ENCODE data around the gene NFIA.

The NFIA gene

GRCh38 chr1:61081144-61081685 is 1.1 kb upstream of the NFIA start:
- no peak for TF ChIP-seq CTCF (IDR thresholded peaks at IDR 0.05; ENCODE audit: unreplicated experiment in 3 of 3)
- H3K27ac Mint-ChIP-seq: peak overlapping the region; percentile 88 to 97 (median 96)
- H3K36me3 Mint-ChIP-seq (ENCODE audit: low read depth): peaks cover 3% of the 10 kb centered on the region
- H3K27me3 Mint-ChIP-seq (ENCODE audit: low read depth): peaks cover 29% of the 10 kb centered on the region
- H3K4me3 Mint-ChIP-seq: peak overlapping the region; percentile 87 to 98 (median 97)
- no peaks in the 10 kb centered on the region for H3K9me3 Mint-ChIP-seq
- peaks cover 63% of the 10 kb centered on the region for H3K4me1 Mint-ChIP-seq

- peaks cover 3% of the 10 kb centered on the region for H3K36me3 Mint-ChIP-seq (ENCODE audit: low read depth)
- peaks cover 63% of the 10 kb centered on the region for H3K4me1 Mint-ChIP-seq
- no peaks in the 10 kb centered on the region for H3K9me3 Mint-ChIP-seq
- H3K27me3 Mint-ChIP-seq (ENCODE audit: low read depth): peaks cover 32% of the 10 kb centered on the region
- peak overlapping the region; percentile 87 to 98 (median 97) for H3K4me3 Mint-ChIP-seq
- H3K27ac Mint-ChIP-seq: peak overlapping the region; percentile 88 to 97 (median 96)
- no peak for TF ChIP-seq CTCF (IDR thresholded peaks at IDR 0.05; ENCODE audit: unreplicated experiment in 3 of 3)
These were observed 563 bp upstream of the NFIA start for GRCh38 chr1:61081686-61082310.

- peaks cover 72% of the 10 kb centered on the region for H3K4me1 Mint-ChIP-seq
- peak overlapping the region; percentile 99 to 100 (median 100) for H3K27ac Mint-ChIP-seq
- H3K9me3 Mint-ChIP-seq: no peaks in the 10 kb centered on the region
- H3K4me3 Mint-ChIP-seq: peak overlapping the region; percentile 95 to 100 (median 99)
- TF ChIP-seq CTCF (IDR thresholded peaks at IDR 0.05; ENCODE audit: unreplicated experiment in 3 of 3): no peak
- peaks cover 33% of the 10 kb centered on the region for H3K27me3 Mint-ChIP-seq (ENCODE audit: low read depth)
- peaks cover 13% of the 10 kb centered on the region for H3K36me3 Mint-ChIP-seq (ENCODE audit: low read depth)
These were observed 849 bp downstream of the NFIA start for GRCh38 chr1:61083013-61083806.

- peak overlapping the region; percentile 93 to 100 (median 99) for H3K4me3 Mint-ChIP-seq
- H3K36me3 Mint-ChIP-seq (ENCODE audit: low read depth): peaks cover 21% of the 10 kb centered on the region
- H3K27me3 Mint-ChIP-seq (ENCODE audit: low read depth): peaks cover 36% of the 10 kb centered on the region
- H3K4me1 Mint-ChIP-seq: peaks cover 70% of the 10 kb centered on the region
- no peak for TF ChIP-seq CTCF (IDR thresholded peaks at IDR 0.05; ENCODE audit: unreplicated experiment in 3 of 3)
- no peaks in the 10 kb centered on the region for H3K9me3 Mint-ChIP-seq
- peak overlapping the region; percentile 99 to 100 (median 99) for H3K27ac Mint-ChIP-seq
These were observed 1.6 kb downstream of the NFIA start for GRCh38 chr1:61083807-61084440.

- TF ChIP-seq CTCF (IDR thresholded peaks at IDR 0.05; ENCODE audit: unreplicated experiment in 3 of 3): no peak
- H3K4me3 Mint-ChIP-seq: peak overlapping the region; percentile 93 to 100 (median 99)
- no peaks in the 10 kb centered on the region for H3K9me3 Mint-ChIP-seq
- peaks cover 27% of the 10 kb centered on the region for H3K36me3 Mint-ChIP-seq (ENCODE audit: low read depth)
- peaks cover 36% of the 10 kb centered on the region for H3K27me3 Mint-ChIP-seq (ENCODE audit: low read depth)
- H3K4me1 Mint-ChIP-seq: peaks cover 70% of the 10 kb centered on the region
- peak overlapping the region; percentile 99 to 100 (median 99) for H3K27ac Mint-ChIP-seq
These were observed 2.2 kb downstream of the NFIA start for GRCh38 chr1:61084491-61085031.

Measured in nephron (organoid).